ENCODE measurements around the gene CDC37L1.
A peak's percentile ranks its signal among the peaks of the same experiment; 100 is the strongest.

DNA sequence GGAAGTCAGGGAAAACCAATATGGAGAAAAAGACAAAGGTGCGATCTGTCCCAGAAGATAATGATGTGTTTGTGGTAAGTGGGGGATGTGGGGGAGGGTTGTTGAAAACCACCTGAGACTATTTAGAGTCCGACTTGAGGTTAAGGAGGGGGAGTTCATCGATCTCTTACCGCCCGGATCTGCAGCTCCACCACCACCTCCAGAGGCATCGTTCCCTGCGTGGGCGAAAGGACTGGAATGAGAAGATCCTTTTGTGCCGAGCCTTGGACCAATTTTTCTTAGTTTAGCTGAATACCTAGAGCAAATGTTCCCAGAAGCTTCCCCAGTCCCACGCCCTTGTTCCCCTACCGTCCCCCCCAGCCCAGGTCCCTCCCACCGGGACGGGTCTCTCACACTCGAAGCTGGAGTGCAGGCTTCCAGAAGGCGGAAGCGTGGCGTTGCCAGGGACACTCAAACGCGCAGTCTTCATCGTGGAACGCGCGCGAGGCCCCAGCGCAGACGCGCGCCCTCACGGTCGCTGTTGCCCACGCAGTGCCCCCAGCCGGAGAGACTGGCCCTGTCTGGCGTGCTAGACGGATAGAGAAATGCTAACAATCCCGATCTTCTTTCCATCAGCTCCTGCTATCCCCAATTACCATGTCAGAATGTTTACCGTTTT, 13.2 kb upstream of the CDC37L1 start, which contains the start of gene SPATA6L:
- TF ChIP-seq CEBPB (IDR thresholded peaks at IDR 0.05) (no peak), FOXM1 (IDR thresholded peaks at IDR 0.05; ENCODE audit: borderline replicate concordance, low read depth) (no peak), ZBTB7A (IDR thresholded peaks at IDR 0.05; ENCODE audit: low read depth) (no peak), NFIC (IDR thresholded peaks at IDR 0.05) (0 out of 2 replicates have a peak, but pooled peaks have one; percentile 11)
- TF ChIP-seq, protein P1, sequence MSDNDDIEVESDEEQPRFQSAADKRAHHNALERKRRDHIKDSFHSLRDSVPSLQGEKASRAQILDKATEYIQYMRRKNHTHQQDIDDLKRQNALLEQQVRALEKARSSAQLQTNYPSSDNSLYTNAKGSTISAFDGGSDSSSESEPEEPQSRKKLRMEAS (IDR thresholded peaks at IDR 0.05) = peak; percentile 83

Measured in Ishikawa (cell line).